DOHH2 (cell line): ENCODE results near the gene CERS5.

Source experiments
- CTCF ChIP-seq: fragments of 200-600 bp; sonication (generic); IDR thresholded peaks from one replicate; pipeline ENCODE4 v1.5.1; 2014; ENCODE audit warnings: antibody characterized with exemption, mild to moderate bottlenecking, low read depth, low read length; ENCODE audit not compliant: poor library complexity, severe bottlenecking
- EZH2phosphoT487 ChIP-seq: fragments of 200-600 bp; sonication (generic); IDR thresholded peaks from 2 replicates; pipeline ENCODE4 v1.6.1; 2017; ENCODE audit warnings: borderline replicate concordance, mild to moderate bottlenecking, antibody characterized with exemption, low read length, moderate library complexity, mixed read lengths

GRCh38 chr12:50147281-50147680, 19.9 kb downstream of the CERS5 start:
- TF ChIP-seq CTCF (no peak), EZH2phosphoT487 (no peak)
